H9 (cell line): ENCODE measurements around the gene CCDC157. TPM values are rescaled to one million over a fixed set of nuclear protein-coding genes. Genes with fewer than 3 reads are reported as not detected.

Experiments
- DNase-seq: peaks from one replicate; pipeline ENCODE4 v3.0.0-alpha.2; 2017
- H2AFZ ChIP-seq: one replicate; pipeline ENCODE4 v1.6.1; 2013; ENCODE audit warnings: mild to moderate bottlenecking, low read length, control low read depth, moderate library complexity
- H2AK5ac ChIP-seq: 2 replicates; pipeline ENCODE4 v1.6.1; 2013; ENCODE audit warnings: low read length, control low read depth, mixed read lengths; ENCODE audit not compliant: insufficient read length
- H2BK120ac ChIP-seq: one replicate; pipeline ENCODE4 v1.6.1; 2013; ENCODE audit warnings: low read depth, mild to moderate bottlenecking, low read length, control low read depth, inconsistent platforms; ENCODE audit not compliant: poor library complexity, severe bottlenecking
- H2BK12ac ChIP-seq: 2 replicates; pipeline ENCODE4 v1.6.1; 2013; ENCODE audit warnings: low read length, control low read depth, mixed read lengths, low read depth; ENCODE audit not compliant: insufficient read length
- H2BK15ac ChIP-seq: 2 replicates; pipeline ENCODE4 v1.6.1; 2013; ENCODE audit warnings: low read depth, low read length, control low read depth
- H2BK20ac ChIP-seq: one replicate; pipeline ENCODE4 v1.6.1; 2013; ENCODE audit warnings: low read depth, mild to moderate bottlenecking, low read length, control low read depth, inconsistent platforms; ENCODE audit not compliant: poor library complexity, severe bottlenecking
- H2BK5ac ChIP-seq: 2 replicates; pipeline ENCODE4 v1.6.1; 2013; ENCODE audit warnings: low read length, control low read depth, mixed read lengths; ENCODE audit not compliant: insufficient read length
- H3K14ac ChIP-seq: 2 replicates; pipeline ENCODE4 v1.6.1; 2013; ENCODE audit warnings: low read length, control low read depth; ENCODE audit not compliant: insufficient read depth
- H3K18ac ChIP-seq: 2 replicates; pipeline ENCODE4 v1.6.1; 2013; ENCODE audit warnings: low read depth, mild to moderate bottlenecking, mixed read lengths, low read length, control low read depth; ENCODE audit not compliant: insufficient read length
- H3K23ac ChIP-seq: 2 replicates; pipeline ENCODE4 v1.6.1; 2013; ENCODE audit warnings: low read length, control low read depth, mixed read lengths, low read depth; ENCODE audit not compliant: insufficient read length
- H3K23me2 ChIP-seq: 2 replicates; pipeline ENCODE4 v1.6.1; 2013; ENCODE audit warnings: low read depth, mild to moderate bottlenecking, mixed read lengths, low read length, control low read depth; ENCODE audit not compliant: insufficient read length, poor library complexity, severe bottlenecking
- H3K27ac ChIP-seq: 2 replicates; pipeline ENCODE4 v1.5.1; 2013; ENCODE audit warnings: low read length, control low read depth, mixed read lengths, low read depth; ENCODE audit not compliant: insufficient read length
- H3K27me3 ChIP-seq: 2 replicates; pipeline ENCODE4 v1.6.1; 2013; ENCODE audit warnings: low read length, control low read depth, inconsistent platforms; ENCODE audit not compliant: insufficient read depth
- H3K4ac ChIP-seq: 2 replicates; pipeline ENCODE4 v1.6.1; 2013; ENCODE audit warnings: low read depth, mild to moderate bottlenecking, control low read depth, inconsistent platforms, low read length, moderate library complexity
- H3K4me1 ChIP-seq: 2 replicates; pipeline ENCODE4 v1.6.1; 2013; ENCODE audit warnings: low read length, control low read depth, inconsistent platforms; ENCODE audit not compliant: insufficient read depth
- H3K4me2 ChIP-seq: 2 replicates; pipeline ENCODE4 v1.6.1; 2013; ENCODE audit warnings: low read length, control low read depth, mixed read lengths; ENCODE audit not compliant: insufficient read length, insufficient read depth
- H3K56ac ChIP-seq: 2 replicates; pipeline ENCODE4 v1.6.1; 2013; ENCODE audit warnings: low read depth, mild to moderate bottlenecking, mixed read lengths, low read length, control low read depth; ENCODE audit not compliant: insufficient read length
- H3K79me1 ChIP-seq: 2 replicates; pipeline ENCODE4 v1.6.1; 2013; ENCODE audit warnings: low read depth, mild to moderate bottlenecking, moderate library complexity, low read length, control low read depth, inconsistent platforms; ENCODE audit not compliant: insufficient read depth, poor library complexity, severe bottlenecking
- H3K79me2 ChIP-seq: 2 replicates; pipeline ENCODE4 v1.6.1; 2013; ENCODE audit warnings: low read length, control low read depth, inconsistent platforms; ENCODE audit not compliant: insufficient read depth
- H3K9ac ChIP-seq: 2 replicates; pipeline ENCODE4 v1.6.1; 2013; ENCODE audit warnings: low read length, control low read depth, mixed read lengths; ENCODE audit not compliant: insufficient read length; ENCODE audit errors: extremely low read depth
- H3K9me3 ChIP-seq: one replicate; pipeline ENCODE4 v1.6.1; 2013; ENCODE audit warnings: low read depth, low read length, inconsistent platforms; ENCODE audit not compliant: control insufficient read depth
- H3T11ph ChIP-seq: one replicate; pipeline ENCODE4 v1.6.1; 2013; ENCODE audit warnings: mild to moderate bottlenecking, low read length, control low read depth, inconsistent platforms
- H4K20me1 ChIP-seq: one replicate; pipeline ENCODE4 v1.6.1; 2013; ENCODE audit not compliant: control insufficient read depth, insufficient read length, insufficient read depth
- H4K5ac ChIP-seq: 2 replicates; pipeline ENCODE4 v1.6.1; 2013; ENCODE audit warnings: low read depth, mild to moderate bottlenecking, mixed read lengths, low read length, control low read depth; ENCODE audit not compliant: insufficient read length
- H4K8ac ChIP-seq: replicated peaks from 2 replicates; pipeline ENCODE4 v1.6.1; 2013; ENCODE audit warnings: low read length, control low read depth, mixed read lengths, low read depth; ENCODE audit not compliant: insufficient read length
- H4K91ac ChIP-seq: 2 replicates; pipeline ENCODE4 v1.6.1; 2013; ENCODE audit warnings: low read depth, mild to moderate bottlenecking, moderate library complexity, mixed read lengths, low read length, control low read depth; ENCODE audit not compliant: insufficient read length
- H3K27ac Mint-ChIP-seq, 3 experiments: 2 replicates in 2 of 3; 3 replicates in 1 of 3; pipeline ENCODE4 v1.8.0; 2020 to 2021; ENCODE audit warnings: mixed read lengths in 3 of 3, mild to moderate bottlenecking in 1 of 3, moderate library complexity in 1 of 3
- H3K27me3 Mint-ChIP-seq: 2 replicates; pipeline ENCODE4 v1.8.0; 2021; ENCODE audit warnings: low read depth, mild to moderate bottlenecking, moderate library complexity, mixed read lengths
- H3K36me3 Mint-ChIP-seq, 3 experiments: 2 replicates in 2 of 3; 3 replicates in 1 of 3; pipeline ENCODE4 v1.8.0; 2020 to 2021; ENCODE audit warnings: low read depth in 3 of 3, mixed read lengths in 3 of 3; ENCODE audit not compliant: insufficient read depth in 1 of 3
- H3K4me1 Mint-ChIP-seq, 2 experiments: 2 replicates each; pipeline ENCODE4 v1.8.0; 2020; ENCODE audit warnings: mixed read lengths in 2 of 2
- H3K4me3 Mint-ChIP-seq, 2 experiments: 2 replicates in 1 of 2; 3 replicates in 1 of 2; pipeline ENCODE4 v1.8.0; 2020 to 2021; ENCODE audit warnings: mild to moderate bottlenecking in 2 of 2, mixed read lengths in 2 of 2, moderate library complexity in 1 of 2
- H3K9me3 Mint-ChIP-seq, 2 experiments: 2 replicates in 1 of 2; 3 replicates in 1 of 2; pipeline ENCODE4 v1.8.0; 2020; ENCODE audit warnings: mild to moderate bottlenecking in 2 of 2, mixed read lengths in 2 of 2, moderate library complexity in 1 of 2
- CTCF ChIP-seq: fragments of 200-600 bp; sonication (generic); conservative IDR thresholded peaks from 3 replicates; pipeline ENCODE4 v1.8.0; 2021; ENCODE audit warnings: antibody characterized with exemption, mild to moderate bottlenecking
- WGBS: extraction: QIAGEN DNeasy Blood & Tissue Kit; methylation state at CpG from one replicate; pipeline ENCODE4 v1.1.7; 2013; ENCODE audit warnings: missing lambda C conversion rate, low lambda C conversion rate, mixed read lengths; ENCODE audit not compliant: insufficient read length; ENCODE audit errors: extremely low coverage; 5-methylcytosine and 5-hydroxymethylcytosine counted together
- total RNA-seq: library from RNA; stranded (reverse); gene quantifications from 2 replicates; pipeline ENCODE4 v1.2.1, GENCODE V29; 2021

Gene CCDC157
- total RNA-seq, 1 experiment from 2014 or later: 4.3 TPM

DNA sequence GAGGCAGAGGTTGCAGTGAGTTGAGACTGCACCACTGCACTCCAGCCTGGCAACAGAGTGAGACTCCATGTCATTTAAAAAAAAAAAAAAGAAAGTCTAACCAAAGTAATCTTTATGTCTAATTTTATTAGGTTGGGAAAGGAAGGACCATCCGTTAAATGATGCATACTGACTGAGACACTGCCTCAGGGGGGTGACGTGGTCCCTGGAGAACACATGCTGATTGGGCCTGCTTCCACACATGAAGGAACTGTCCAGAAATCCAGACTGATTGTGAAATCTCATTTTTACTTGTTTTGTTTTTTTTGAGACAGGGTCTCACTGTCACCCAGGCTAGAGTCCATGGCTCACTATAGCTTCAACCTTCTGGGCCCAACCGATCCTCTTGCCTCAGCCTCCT, 5.6 kb upstream of the CCDC157 start:
- no peaks in the 10 kb centered on the region for H4K20me1 ChIP-seq
- WGBS: no CpG with 5 or more reads among the region's 3 CpGs

More for the DNA sequence above, 5.6 kb upstream of the CCDC157 start:
- no peak overlapping the region for H2BK12ac ChIP-seq
- peaks cover 3% of the 10 kb centered on the region for H3K23me2 ChIP-seq
- no peak for TF ChIP-seq CTCF
- peaks cover 10% of the 10 kb centered on the region for H3K79me1 ChIP-seq
- H3K4ac ChIP-seq: no peak overlapping the region
- no peak overlapping the region for H2AFZ ChIP-seq
- H3K56ac ChIP-seq: no peak overlapping the region
- no peak overlapping the region for H2BK20ac ChIP-seq
- Mint-ChIP-seq H3K27ac (no peak overlapping the region), H3K4me3 (no peak overlapping the region), H3K9me3 (no peaks in the 10 kb centered on the region), H3K27me3 (no peaks in the 10 kb centered on the region), H3K36me3 (peaks cover 26 to 69% (median 67%) of the 10 kb centered on the region in 3 experiments), H3K4me1 (peaks cover 9 to 10% of the 10 kb centered on the region in 2 experiments)
- no peak overlapping the region for H3K14ac ChIP-seq
- no peak overlapping the region for H3K4me2 ChIP-seq
- H3K9ac ChIP-seq: no peak overlapping the region
- H4K91ac ChIP-seq: no peak overlapping the region
- no peak overlapping the region for H2BK15ac ChIP-seq
- no peaks in the 10 kb centered on the region for H3K9me3 ChIP-seq
- H3K79me2 ChIP-seq: peaks cover 21% of the 10 kb centered on the region
- H3T11ph ChIP-seq: no peak overlapping the region
- no peak overlapping the region for H2AK5ac ChIP-seq
- H3K18ac ChIP-seq: no peak overlapping the region
- no peaks in the 10 kb centered on the region for H3K27me3 ChIP-seq
- no peak overlapping the region for H4K8ac ChIP-seq
- no peak overlapping the region for H3K27ac ChIP-seq
- no peaks in the 10 kb centered on the region for H3K4me1 ChIP-seq
- H4K5ac ChIP-seq: no peak overlapping the region
- no peak for DNase-seq
- H3K23ac ChIP-seq: no peak overlapping the region
- H2BK120ac ChIP-seq: no peak overlapping the region
- no peak overlapping the region for H2BK5ac ChIP-seq
